Kidney epithelial cell (primary cell): ENCODE results near the gene GLIS1. TPM values are rescaled to one million over a fixed set of nuclear protein-coding genes. Genes with fewer than 3 reads are reported as not detected.

Experiments used
- DNase-seq: peaks from one replicate; pipeline ENCODE4 v3.0.0-alpha.2; 2010; ENCODE audit warnings: low read depth
- H3K27me3 ChIP-seq: 2 replicates; pipeline ENCODE4 v1.6.0; 2011; ENCODE audit warnings: low read length; ENCODE audit not compliant: control insufficient read depth, insufficient read depth
- H3K36me3 ChIP-seq: 2 replicates; pipeline ENCODE4 v1.5.1; 2011; ENCODE audit warnings: low read length; ENCODE audit not compliant: control insufficient read depth, insufficient read depth
- H3K4me3 ChIP-seq: 2 replicates; pipeline ENCODE4 v1.5.1; 2011; ENCODE audit warnings: low read depth, mild to moderate bottlenecking, control low read depth, low read length
- CTCF ChIP-seq: IDR thresholded peaks from 2 replicates; pipeline ENCODE4 v1.5.1; 2011; ENCODE audit warnings: mild to moderate bottlenecking, moderate library complexity, low read length, control low read depth, inconsistent platforms; ENCODE audit not compliant: insufficient read depth, poor library complexity, severe bottlenecking
- total RNA-seq: library from RNA; depleted of rRNA; stranded (reverse); fragments of >200 nt; gene quantifications from 2 replicates; pipeline ENCODE4 v1.2.3, GENCODE V29; 2015

The GLIS1 gene
- total RNA-seq, 1 donor from 2014 or later: 0.63 TPM

- TF ChIP-seq CTCF: peak; percentile 74
- Histone ChIP-seq H3K27me3 (peaks cover 14% of the 10 kb centered on the region), H3K4me3 (no peak overlapping the region), H3K36me3 (no peaks in the 10 kb centered on the region)
- DNase-seq: no peak
These were observed 56.8 kb downstream of the GLIS1 start for GRCh38 chr1:53681977-53682685.

GRCh38 chr1:53681351-53681976, 57.5 kb downstream of the GLIS1 start:
- H3K4me3 ChIP-seq: no peak overlapping the region
- no peak for DNase-seq
- H3K36me3 ChIP-seq: no peaks in the 10 kb centered on the region
- TF ChIP-seq CTCF: no peak
- peaks cover 14% of the 10 kb centered on the region for H3K27me3 ChIP-seq

GRCh38 chr1:53680868-53681267, 58.1 kb downstream of the GLIS1 start:
- DNase-seq: no peak
- H3K4me3 ChIP-seq: no peak overlapping the region
- TF ChIP-seq CTCF: no peak
- no peaks in the 10 kb centered on the region for H3K36me3 ChIP-seq
- peaks cover 14% of the 10 kb centered on the region for H3K27me3 ChIP-seq

GRCh38 chr1:53678938-53679825, 59.8 kb downstream of the GLIS1 start:
- TF ChIP-seq CTCF: no peak
- Histone ChIP-seq H3K4me3 (no peak overlapping the region), H3K27me3 (peaks cover 14% of the 10 kb centered on the region), H3K36me3 (no peaks in the 10 kb centered on the region)
- no peak for DNase-seq

GRCh38 chr1:53678507-53678906, 60.5 kb downstream of the GLIS1 start:
- H3K4me3 ChIP-seq: no peak overlapping the region
- no peaks in the 10 kb centered on the region for H3K36me3 ChIP-seq
- H3K27me3 ChIP-seq: peaks cover 14% of the 10 kb centered on the region
- no peak for DNase-seq
- no peak for TF ChIP-seq CTCF
